Testis (tissue), 2 donors: Measurements from ENCODE around the gene LRRC1.

Source experiments
- CTCF ChIP-seq, 3 experiments: fragments of 450-650 bp in 2 of 3; fragments of 200-600 bp in 1 of 3; sonication (generic) in 1 of 3; IDR thresholded peaks; one replicate each; pipeline ENCODE4 v1.5.1; 2016 to 2019; ENCODE audit warnings: antibody characterized with exemption in 3 of 3, mild to moderate bottlenecking in 2 of 3, moderate library complexity in 1 of 3
- POLR2A ChIP-seq: fragments of 450-650 bp; IDR thresholded peaks from one replicate; pipeline ENCODE4 v1.6.1; 2017; ENCODE audit warnings: antibody characterized with exemption, mild to moderate bottlenecking, moderate library complexity

GRCh38 chr6:53795340-53795701 lies 516 bp downstream of the LRRC1 start:
- TF ChIP-seq CTCF (IDR thresholded peaks at IDR 0.05) (no peak), POLR2A (no peak)
